Heart right ventricle (tissue), 16 donors: ENCODE data around the gene CLEC4G. TPM values are rescaled to one million over a fixed set of nuclear protein-coding genes. Genes with fewer than 3 reads are reported as not detected.

Experiments
- ATAC-seq, 8 donors: fragments of 200-7000 bp; cut with Tn5 transposase; one replicate each; pipeline ENCODE4 v1.9.1; 2020; ENCODE audit warnings: mild to moderate bottlenecking in 8 of 8, moderate library complexity in 8 of 8, moderate number of reproducible peaks in 1 of 8
- DNase-seq, 2 donors: peaks; one replicate each; pipeline ENCODE4 v3.0.0-alpha.2; 2020
- H3K27ac ChIP-seq, 10 donors: fragments of 200-600 bp; sonication (generic) in 2 of 10; one replicate each; pipeline versions ENCODE4 v1.5.0 to v1.8.0; 2020 to 2022; ENCODE audit warnings: mild to moderate bottlenecking in 3 of 10
- H3K27me3 ChIP-seq, 7 donors: fragments of 200-600 bp; one replicate each; pipeline ENCODE4 v1.8.0; 2021 to 2022; ENCODE audit warnings: mild to moderate bottlenecking in 2 of 7
- H3K36me3 ChIP-seq, 9 donors: fragments of 200-600 bp; sonication (generic) in 1 of 9; one replicate each; pipeline versions ENCODE4 v1.5.0 to v1.8.0; 2020 to 2022; ENCODE audit warnings: mild to moderate bottlenecking in 2 of 9
- H3K4me1 ChIP-seq, 9 donors: fragments of 200-600 bp; sonication (generic) in 1 of 9; one replicate each; pipeline versions ENCODE4 v1.5.0 to v1.8.0; 2020 to 2022; ENCODE audit warnings: mild to moderate bottlenecking in 4 of 9
- H3K4me3 ChIP-seq, 10 donors: fragments of 200-600 bp; sonication (generic) in 2 of 10; one replicate each; pipeline versions ENCODE4 v1.5.0 to v1.8.0; 2020 to 2022; ENCODE audit warnings: mild to moderate bottlenecking in 7 of 10, moderate library complexity in 2 of 10
- H3K9me3 ChIP-seq, 11 donors: fragments of 200-600 bp in 10 of 11; sonication (generic) in 2 of 11; one replicate each; pipeline versions ENCODE4 v1.5.0 to v1.8.0; 2013 to 2022; ENCODE audit warnings: mild to moderate bottlenecking in 2 of 11, control low read depth in 1 of 11, moderate library complexity in 1 of 11
- CTCF ChIP-seq, 9 donors: fragments of 200-600 bp; sonication (generic) in 2 of 9; IDR thresholded peaks; one replicate each; pipeline versions ENCODE4 v1.5.0 to v1.8.0; 2021 to 2022; ENCODE audit warnings: antibody characterized with exemption in 9 of 9, mild to moderate bottlenecking in 5 of 9, moderate library complexity in 1 of 9
- WGBS, 2 donors: extraction: QIAGEN DNeasy Blood & Tissue Kit; methylation state at CpG; one replicate each; pipeline ENCODE4 v1.1.7; 2013; ENCODE audit warnings: inconsistent platforms in 1 of 2; 5-methylcytosine and 5-hydroxymethylcytosine counted together
- intact Hi-C, 10 donors: fragments of 100-400 bp; cut with DNase I; formaldehyde crosslinking; loops; one replicate each; pipeline versions ENCODE4 v1.11.1 to v1.14.2; 2022
- polyA plus RNA-seq, 2 donors: library from polyadenylated mRNA; stranded (reverse); fragments of 200-250 nt; gene quantifications; one replicate each; pipeline ENCODE4 v1.2.3, GENCODE V29; 2013
- total RNA-seq, 10 donors: library from RNA; stranded (reverse); fragmentation: NEBNext Ultra II Directional in 3 of 10; extraction: Animal tissue kit (Norgen Biotek cat#: 25700) in 3 of 10; gene quantifications; one replicate each; pipeline versions ENCODE4 v1.2.1 to v1.2.4, GENCODE V29; 2021 to 2023
- donor health status: Arrhythmogenic right ventricular cardiomyopathy.
- donor health status: ischemic (EF 13 %, LVEDD 7.1; RV severe dilation, severe dysfunction).
- donor health status: healthy with polysubstance abuse.
- donor health status: DM: no; HTN: yes; CAD: no.
- donor health status: DM: no; HTN: no; CAD: no.
- donor health status: ischemic (EF 25% LVEDD 6.9; RV normal size, moderate dysfunction).
- donor health status: ischemic (EF 25% LVEDD 5.7; RV mildly dilated, moderate dysfunction).
- donor health status: healthy.
- donor health status: DM: yes; HTN: yes; CAD: no.
- donor health status: Ischemic cardiomyopathy.
- donor health status: ischemic (EF 35%, LVEDD 5.7; RV mildly dilated, moderate dysfunction).
- donor health status: nonischemic (EF 11% LVEDD 7.7; RV severe dilation, severe dysfunction).
- donor health status: DM: yes; HTN: yes; CAD: no.
- donor health status: PGD.
- donor health status: ischemic (EF 29% LVEDD 5.4; RV normal size, mild dysfunction).
- donor health status: nonischemic (EF 23%, LVEDD 6.1; RV moderate dilation, normal function).

Gene CLEC4G
- total and polyA plus RNA-seq, 12 donors: 0.20 to 4.2 (median 0.73) TPM; not detected in 3

DNA sequence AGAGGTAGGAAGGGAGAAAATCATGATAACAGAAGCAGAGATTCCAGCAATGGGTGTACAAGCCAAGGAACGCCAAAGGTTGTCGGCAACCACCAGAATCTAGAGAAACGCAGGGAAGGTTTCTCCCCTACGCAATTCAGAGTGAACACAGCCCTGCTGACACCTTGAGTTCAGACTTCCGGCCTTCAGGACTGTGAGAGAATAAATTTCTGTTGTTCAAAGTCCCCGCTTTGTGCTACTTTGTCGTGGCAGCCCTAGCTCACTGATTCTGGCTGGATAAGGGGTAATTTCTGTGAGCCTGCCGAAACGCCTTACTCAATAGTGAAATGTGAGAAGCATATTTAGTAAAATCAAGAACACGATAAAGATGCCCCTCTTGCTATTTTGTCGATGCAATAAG, 5.3 kb upstream of the CLEC4G start:
- WGBS, 2 donors: 80 to 83% methylated on average over 11 of the region's 11 CpGs
- ATAC-seq: no peak
- intact Hi-C loops: no loop called here

GRCh38 chr19:7736148-7736547, 4.2 kb upstream of the CLEC4G start:
- H3K27me3 ChIP-seq: peaks cover 0 to 47% (median 19%) of the 10 kb centered on the region in 7 donors
- no peak for TF ChIP-seq CTCF (IDR thresholded peaks at IDR 0.05)
- no peaks in the 10 kb centered on the region for H3K36me3 ChIP-seq
- WGBS, 2 donors: 67 to 74% methylated on average over 1 of the region's 1 CpG
- H3K27ac ChIP-seq: peak overlapping the region in 1 of 10 donors; percentile 66
- H3K9me3 ChIP-seq: no peaks in the 10 kb centered on the region
- ATAC-seq (no peak), DNase-seq (no peak)
- H3K4me1 ChIP-seq: peaks cover 0 to 15% (median 0%) of the 10 kb centered on the region in 9 donors
- intact Hi-C loops: no loop called here
- H3K4me3 ChIP-seq: no peak overlapping the region

More for the DNA sequence above, 5.3 kb upstream of the CLEC4G start:
- peaks cover 0 to 15% (median 0%) of the 10 kb centered on the region in 9 donors for H3K4me1 ChIP-seq
- H3K4me3 ChIP-seq: no peak overlapping the region
- no peak for TF ChIP-seq CTCF (IDR thresholded peaks at IDR 0.05)
- H3K27ac ChIP-seq: no peak overlapping the region
- peaks cover 0 to 37% (median 8%) of the 10 kb centered on the region in 7 donors for H3K27me3 ChIP-seq
- no peak for DNase-seq
- H3K9me3 ChIP-seq: no peaks in the 10 kb centered on the region
- no peaks in the 10 kb centered on the region for H3K36me3 ChIP-seq

DNA sequence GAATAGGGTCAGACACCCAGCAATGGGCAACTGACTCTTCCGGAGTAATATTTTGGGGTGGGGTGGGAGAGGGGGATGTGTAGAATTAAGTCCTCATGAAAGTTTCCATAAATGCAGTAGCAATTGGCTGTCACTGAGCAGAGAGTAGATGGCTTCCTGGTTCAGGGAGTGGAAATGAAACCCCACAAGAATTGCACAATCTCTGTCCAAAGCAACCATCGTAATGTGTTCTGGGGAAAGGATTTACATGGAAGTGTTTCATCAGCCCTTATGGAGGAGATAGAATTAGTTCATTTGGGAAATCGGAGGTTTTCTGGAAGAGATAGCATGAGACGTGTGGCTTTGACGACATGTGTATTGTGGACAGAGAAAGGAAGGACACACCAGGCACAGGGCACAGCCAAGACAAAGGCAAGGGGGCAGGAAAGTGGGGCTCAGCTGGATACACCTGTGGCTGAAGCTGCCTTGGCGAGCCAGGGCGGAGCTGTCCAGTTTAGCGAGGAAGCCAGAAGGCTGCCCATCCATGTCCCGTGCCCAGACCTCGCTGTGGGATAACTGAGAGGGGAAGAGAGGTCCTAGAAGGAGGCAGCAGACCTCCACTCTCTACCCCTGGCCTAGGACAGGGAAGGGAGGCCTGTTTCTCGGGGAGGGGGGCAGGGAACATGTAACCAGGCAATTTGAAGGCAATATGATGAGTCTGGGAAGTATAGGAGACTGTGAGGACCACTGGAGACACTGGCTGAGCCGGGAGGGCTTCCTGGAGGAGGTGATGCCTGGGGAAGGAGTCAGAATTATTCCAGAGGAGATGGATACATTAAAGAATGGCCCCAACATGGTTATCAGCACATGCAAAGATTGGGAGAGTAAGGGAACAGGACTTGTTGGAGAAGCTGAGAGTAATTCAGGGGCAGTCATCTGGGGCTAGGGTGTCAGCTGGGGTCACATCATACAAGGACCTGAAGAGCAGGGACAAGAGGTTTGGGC, 2.6 kb upstream of the CLEC4G start:
- TF ChIP-seq CTCF (IDR thresholded peaks at IDR 0.05): no peak
- H3K36me3 ChIP-seq: no peaks in the 10 kb centered on the region
- intact Hi-C loops: no loop called here
- no peaks in the 10 kb centered on the region for H3K9me3 ChIP-seq
- ATAC-seq (peak in 6 of 8 donors; percentile 24 to 72 (median 46)), DNase-seq (no peak)
- no peak overlapping the region for H3K4me3 ChIP-seq
- H3K27me3 ChIP-seq: peaks cover 0 to 64% (median 35%) of the 10 kb centered on the region in 7 donors
- peaks cover 0 to 23% (median 0%) of the 10 kb centered on the region in 9 donors for H3K4me1 ChIP-seq
- WGBS, 2 donors: 57 to 64% methylated on average over 12 of the region's 12 CpGs
- peak overlapping the region in 1 of 10 donors; percentile 76 for H3K27ac ChIP-seq

DNA sequence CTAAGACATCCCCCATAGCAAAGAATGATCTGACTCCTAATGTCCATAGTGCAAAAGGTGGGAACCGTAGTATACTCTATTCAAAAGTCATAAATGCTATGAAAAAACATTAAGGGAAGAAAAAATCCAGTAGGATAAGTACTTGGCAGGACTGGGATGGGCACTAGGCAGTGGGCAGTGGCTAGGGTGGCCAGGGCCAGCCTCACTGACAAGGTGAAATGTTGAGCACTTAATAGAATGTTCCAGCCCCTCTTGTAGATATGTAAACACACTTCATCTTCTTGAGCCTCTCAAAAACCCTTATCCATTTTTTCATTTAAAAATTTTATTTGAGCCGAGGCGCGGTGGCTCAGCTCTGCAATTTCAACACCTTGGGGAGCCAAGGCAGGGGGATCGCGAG, 1.5 kb upstream of the CLEC4G start:
- H3K27me3 ChIP-seq: peaks cover 7 to 70% (median 47%) of the 10 kb centered on the region in 7 donors
- peaks cover 0 to 22% (median 0%) of the 10 kb centered on the region in 9 donors for H3K4me1 ChIP-seq
- H3K9me3 ChIP-seq: no peaks in the 10 kb centered on the region
- ATAC-seq: no peak
- intact Hi-C loops: no loop called here
- peak overlapping the region in 1 of 10 donors; percentile 76 for H3K27ac ChIP-seq
- DNase-seq: no peak
- TF ChIP-seq CTCF (IDR thresholded peaks at IDR 0.05): no peak
- WGBS, 2 donors: 75 to 86% methylated on average over 6 of the region's 6 CpGs
- no peak overlapping the region for H3K4me3 ChIP-seq
- H3K36me3 ChIP-seq: no peaks in the 10 kb centered on the region
